GM19397 (cell line): Measurements from ENCODE around the gene CLDN22.

Source experiments
- ATAC-seq: cut with Tn5 transposase; IDR thresholded peaks from one replicate; pipeline ENCODE4 v1.9.1; 2021; ENCODE audit warnings: mild to moderate bottlenecking, moderate library complexity; ENCODE audit not compliant: unreplicated experiment

The CLDN22 gene

DNA sequence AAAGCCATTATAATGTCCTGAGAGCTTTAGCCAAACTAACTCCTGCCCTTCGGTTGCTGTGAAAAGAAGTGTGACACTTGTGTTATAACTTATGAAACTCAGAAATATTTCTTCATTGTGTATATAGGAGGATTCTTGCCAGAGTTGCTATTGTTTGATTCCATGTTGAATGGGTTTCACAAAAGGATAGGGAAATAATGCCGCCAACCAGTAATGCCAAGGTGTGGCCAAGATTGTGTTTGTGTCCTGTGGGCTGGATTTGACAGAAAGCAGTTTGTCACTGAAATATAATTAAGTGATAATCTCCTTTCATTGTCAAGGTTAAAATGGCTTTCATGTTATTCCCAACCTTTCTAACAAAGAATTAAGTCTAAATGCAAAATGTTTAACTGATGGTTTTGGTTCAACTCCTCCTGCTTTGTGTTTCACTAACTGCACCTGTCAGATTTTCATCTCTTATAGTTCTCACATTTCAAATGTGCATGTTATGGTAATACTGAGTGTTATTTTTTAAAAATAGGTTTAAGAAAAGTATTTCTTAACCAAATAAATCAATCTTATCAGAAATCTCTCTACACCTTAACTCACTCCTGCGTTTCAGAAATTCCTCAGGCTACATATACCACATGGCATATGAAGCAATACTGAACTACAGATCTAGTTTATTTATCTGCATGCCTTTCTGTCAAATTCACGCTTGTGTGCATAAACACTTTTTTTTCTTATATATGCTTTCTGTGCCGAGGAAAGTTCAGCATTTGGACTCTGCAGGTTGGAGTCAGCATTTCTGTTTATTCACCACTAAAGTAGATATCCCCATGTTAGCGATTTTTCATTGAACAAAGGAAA, at the start of gene CLDN22:
Gene CLDN22, minus strand, starts transcription at position 66 of the 849 bp plus-strand sequence. Its CDS starts 58 bp downstream, at position 8.
- ATAC-seq = no peak

DNA sequence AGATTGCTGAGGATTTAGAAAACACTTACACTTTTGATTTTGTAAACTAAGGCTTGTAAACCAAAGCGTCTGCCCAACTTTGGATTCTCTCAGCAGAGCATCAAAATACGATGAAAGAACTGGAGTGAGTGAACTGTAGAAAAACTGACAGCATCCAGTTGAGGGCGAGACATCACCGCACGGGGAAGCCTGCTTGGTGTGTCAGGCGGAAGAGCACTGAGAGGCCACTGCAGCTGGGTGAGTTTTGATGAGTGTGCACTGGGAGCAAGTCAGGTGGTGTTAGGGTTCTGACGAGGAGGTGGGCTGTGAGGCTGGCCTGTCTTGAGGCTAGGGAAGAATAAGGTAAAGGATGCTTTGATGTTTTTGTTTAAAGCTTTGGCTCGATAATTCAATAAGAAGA, 49.0 kb upstream of the CLDN22 start:
- ATAC-seq = no peak

DNA sequence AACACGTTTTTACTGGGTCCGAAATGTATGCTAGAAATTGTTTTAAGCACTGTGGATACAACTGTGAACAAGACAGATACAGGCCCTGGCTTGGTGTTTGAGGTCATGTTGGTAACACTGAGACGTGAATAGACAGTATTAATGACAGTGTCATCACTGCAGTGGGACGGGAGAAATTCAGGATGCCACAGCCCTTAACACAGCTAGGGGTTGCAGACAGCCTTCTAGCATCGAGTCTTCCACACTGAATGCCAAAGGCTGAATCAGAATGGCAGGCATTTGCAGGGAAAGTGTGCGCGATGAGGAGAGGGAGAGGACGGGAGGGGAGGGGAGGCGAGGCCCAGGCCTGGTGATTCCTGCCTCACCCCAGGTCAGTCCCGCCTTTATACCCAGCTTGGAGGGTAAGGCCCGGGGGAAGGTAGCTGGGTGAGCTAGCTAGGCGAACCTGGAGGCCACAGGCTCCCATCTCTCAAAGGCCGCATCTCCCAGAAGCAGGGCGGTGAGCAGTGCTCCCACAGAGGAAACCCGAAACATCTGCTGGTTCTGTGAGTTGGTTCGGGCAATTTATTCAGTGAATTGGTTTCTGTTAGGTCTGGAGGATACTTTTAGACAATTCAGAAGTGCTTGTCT, 46.2 kb upstream of the CLDN22 start:
- ATAC-seq = no peak

DNA sequence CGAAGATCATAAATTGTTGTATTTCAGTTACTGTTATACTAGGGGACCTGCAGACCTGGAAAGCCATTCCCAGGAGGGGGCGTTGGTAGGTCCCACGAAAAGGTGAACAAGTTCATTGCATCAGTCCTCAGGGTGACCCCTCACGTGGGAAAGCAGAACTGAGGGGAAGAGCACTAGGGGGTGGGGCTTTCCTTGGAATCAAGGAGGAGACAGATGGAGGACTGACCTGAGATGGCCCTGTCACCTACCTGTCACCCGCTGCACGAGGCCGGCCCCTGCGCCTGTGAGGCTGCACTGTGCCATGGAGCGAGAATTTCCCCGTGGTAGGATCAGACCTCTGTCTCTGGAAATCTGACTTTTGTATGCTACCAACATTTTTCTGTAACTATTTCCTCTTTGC, 43.9 kb upstream of the CLDN22 start:
- no peak for ATAC-seq

DNA sequence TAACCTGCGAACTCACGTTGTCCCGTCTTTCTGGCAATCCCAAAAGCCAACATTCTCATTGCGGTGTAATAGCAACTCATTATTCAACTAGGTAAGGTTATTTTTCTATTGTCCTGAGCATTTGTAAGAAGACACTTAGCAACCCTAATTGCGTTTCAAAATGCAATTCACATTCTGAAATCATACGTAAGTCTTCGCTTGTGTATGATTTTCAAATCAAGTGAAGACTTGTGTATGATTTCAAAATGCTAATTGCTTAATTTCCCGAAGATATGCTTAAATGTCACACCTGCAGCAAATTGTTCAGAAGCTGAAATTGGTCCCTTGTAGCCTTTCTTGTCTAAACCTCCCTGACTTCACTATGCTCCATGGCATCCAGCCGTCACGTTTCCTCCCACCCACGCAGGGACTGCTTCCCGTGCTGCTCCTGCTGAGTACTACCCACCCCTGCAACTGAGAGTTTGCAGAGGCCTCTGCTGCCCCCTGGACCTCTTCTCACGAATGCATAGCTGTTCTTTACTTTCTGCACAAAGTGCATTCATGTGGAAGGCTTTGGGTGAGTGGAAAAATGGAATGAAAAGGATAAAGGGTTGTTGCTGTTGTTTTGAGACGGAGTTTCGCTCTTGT, 43.0 kb upstream of the CLDN22 start:
- no peak for ATAC-seq

DNA sequence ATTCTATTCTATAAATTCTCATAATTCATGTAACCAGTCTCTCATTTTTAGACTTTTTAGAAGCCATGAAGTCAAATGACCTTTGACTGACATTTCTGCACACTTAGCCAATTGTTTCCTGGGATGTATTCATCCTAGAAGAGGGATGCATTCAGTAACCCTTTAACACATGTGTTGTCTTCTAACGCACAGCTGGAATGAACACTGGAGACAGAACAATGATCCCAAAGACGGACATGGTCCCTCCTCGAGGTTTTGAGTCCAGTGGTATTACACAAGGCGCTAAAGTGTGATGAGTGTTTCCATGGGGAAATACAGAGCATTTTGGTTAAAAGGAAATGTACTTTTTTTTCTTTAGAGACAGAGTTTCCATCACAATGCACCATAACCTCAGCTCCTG, 42.0 kb upstream of the CLDN22 start:
- no peak for ATAC-seq

DNA sequence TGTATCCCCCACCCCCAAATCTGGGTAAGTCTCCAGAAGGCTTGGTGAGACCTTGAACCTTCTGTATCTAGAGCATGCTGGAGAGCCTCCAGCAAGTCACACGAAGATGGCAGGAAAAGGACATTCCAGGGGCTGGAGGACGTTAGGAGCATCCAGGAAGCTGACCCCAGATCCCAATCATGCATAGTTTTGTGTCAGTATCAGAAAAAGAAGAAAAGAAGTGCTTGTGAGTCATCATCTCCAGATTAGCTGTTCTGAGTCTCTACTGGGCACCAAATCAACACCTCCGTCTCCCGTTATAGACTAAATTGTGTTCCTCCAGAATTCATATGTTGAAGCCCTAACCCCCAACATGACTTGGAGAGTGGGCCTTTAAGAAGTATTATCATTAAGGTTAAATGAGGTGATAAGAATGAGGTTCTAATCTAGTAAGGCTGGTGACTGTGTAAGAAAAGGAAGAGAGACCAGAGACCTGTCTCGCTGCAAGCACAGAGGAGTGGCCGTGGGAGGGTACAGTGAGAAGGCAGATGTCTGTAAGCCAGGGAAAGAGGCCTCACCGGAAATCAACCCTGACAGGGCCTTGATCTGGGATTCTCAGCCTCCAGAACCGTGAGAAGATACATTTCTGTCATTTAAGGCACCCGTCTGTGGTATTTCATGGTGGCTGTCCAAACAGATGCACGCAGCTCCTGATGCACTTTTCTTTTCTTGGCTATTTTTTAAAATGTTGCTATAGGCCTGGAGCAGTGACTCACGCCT, 40.3 kb upstream of the CLDN22 start:
- no peak for ATAC-seq

DNA sequence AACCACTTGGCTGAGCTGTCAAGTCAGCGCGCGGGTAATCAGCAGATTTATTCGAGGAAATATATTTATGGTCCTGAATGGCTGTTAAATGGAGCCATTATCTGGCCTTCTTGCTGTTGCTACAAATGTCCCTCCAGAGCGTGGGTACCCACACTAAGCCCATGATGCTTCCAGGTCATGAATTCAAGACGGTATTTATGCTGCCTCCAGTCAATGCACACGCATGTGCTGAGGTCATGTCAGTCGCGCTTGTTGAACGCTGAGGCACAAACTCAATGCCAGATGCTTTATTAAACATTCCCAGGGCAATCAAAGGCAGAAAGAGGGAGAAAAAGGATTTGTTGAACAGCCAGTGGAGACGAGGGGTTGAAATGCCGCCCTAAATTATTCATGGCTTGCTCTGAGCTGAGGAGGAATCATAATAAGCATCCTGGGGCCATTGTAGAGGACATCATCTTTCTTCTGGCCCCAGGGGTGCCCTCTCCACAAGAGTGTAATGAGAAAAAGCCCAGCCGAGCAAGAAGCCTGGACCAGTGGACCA, 38.2 kb upstream of the CLDN22 start:
- no peak for ATAC-seq

DNA sequence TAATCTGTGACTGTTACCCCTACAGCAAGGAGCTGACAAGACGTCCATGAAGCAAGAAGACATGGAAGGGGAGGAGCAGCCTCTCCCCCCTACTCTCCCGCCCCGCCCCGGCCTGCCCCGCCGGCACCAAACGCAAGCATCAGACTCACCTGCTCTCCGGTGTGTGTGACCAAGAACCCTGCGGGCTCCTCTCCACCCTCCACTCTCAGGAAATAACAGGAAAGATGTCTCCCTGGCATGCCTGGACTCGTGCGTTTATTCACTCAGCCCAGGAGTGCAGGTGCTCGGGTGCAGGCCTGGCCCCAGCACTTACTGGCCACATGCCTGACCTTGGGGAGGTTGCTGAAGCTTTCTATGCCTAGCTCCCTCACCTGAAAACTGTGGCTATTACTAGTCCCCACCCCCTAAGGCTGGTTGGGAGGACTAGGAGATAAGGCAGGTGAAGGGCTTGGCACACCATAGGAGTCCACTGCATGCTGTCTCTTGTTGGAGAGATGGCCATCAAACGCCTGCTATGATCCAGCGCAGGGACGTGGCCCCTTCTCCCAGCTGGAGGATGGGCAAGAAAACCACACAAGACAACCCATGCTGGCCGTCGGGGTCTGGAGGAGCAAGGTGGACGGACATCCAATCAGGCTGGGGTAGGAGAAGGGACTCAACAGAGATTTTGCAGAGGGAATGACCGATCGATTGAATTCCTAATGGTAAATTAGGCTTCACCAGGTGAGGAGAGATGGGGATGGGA, 37.0 kb upstream of the CLDN22 start:
- ATAC-seq = no peak

DNA sequence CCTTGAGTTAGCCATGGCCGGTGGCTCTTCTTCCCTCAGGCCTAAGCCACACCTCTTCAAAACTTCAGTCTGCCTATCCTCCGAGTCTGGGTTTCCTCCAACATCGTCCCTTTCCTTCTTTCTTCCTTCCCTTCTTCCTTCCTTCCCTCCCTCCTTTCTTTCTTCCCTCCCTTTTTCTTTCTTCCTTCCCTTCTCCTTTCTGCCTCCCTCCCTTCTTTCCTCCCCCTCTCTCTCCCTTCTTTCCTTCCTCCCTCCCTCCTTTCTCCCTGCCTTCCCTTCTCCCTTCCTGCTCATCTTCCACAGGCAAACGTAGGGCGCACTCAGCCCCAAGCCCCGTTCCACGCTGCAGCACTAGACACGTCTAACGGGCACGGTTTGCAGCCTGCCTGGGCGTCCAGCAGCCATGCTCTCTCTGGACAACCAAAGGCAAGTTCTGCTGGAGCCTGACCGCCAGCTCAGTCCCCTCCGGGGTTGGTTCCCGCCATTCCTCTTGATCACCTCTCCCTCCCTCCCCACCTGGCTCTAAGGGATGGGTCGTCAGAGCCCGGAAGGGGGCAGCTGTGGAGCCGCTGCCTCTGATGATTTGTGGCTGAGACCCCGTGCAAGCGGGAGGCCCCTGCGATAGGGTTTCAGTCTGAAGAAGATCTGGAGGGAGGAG, 36.2 kb upstream of the CLDN22 start:
- no peak for ATAC-seq

DNA sequence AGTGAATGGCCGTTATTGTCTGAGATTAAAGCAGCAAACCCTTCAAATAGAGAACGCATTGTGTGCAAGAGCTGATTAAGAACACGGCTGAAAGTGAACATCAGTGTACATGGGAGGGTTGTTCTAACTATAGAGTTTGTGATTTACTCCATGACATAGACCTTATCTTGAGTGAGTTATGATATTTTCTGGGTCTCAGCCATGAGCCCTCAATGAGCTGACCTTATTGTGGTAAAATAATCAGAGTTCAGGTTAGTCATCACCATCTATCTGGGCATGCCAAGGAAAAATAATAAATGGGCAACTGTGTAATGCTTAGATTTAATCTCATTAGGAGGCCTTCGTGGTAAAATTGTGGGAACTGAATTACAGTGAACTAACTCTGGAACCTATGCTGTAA, 35.3 kb upstream of the CLDN22 start:
- ATAC-seq = no peak

DNA sequence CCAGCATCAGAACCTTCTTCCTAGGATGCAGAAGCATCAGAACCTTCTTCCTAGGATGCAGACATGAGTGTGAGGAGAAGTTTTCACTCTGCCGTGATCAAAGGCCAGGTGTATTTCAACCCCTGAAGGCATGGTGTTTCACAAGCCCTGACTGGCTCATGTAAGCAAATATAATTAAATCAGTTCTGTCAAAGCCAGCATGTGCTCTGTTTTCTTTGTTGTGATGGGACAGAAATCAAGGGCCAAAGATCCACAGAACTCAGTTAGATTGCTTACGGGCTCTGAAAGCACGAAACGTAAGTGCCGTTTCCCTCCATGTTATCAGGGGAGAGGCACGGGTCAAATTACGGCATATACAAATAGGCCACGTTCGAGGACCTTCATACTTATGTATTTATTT, 34.1 kb upstream of the CLDN22 start:
- ATAC-seq = no peak

DNA sequence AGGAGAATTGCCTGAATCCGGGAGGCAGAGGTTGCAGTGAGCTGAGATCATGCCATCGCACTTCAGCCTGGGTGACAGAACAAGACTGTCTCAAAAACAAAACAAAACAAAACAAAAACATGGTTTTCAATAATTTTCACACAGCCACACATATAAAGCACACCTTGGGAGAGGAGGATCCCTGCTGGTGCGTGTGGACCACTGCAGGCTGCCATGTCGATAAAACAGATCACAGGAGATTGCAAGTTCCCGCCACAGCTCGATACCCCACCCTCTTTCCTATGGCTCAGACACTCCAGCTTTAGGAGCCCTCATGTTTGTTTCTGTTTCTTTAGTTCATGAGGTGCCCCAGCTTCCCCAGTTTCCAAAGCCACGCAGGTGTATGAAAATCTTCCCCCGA, 33.5 kb upstream of the CLDN22 start:
- no peak for ATAC-seq

DNA sequence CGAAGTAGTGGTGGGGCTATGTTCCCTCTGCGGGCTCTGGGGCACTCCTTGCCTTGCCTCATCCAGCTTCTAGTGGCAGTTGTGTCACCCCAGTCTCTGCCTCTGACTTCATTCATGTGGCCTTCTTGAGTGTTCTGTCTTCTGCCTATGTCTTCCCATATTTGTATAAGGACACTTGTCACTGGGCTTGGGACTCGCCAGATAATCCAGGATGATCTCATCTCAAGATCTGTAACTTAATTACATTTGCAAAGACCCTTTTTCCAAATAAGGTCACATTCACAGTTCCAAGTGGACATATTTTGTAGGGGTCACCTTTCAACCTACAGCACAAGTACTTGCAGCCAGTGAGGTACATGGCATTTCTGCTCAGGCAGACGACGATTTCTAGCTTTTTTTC, 32.5 kb upstream of the CLDN22 start:
- ATAC-seq = no peak

DNA sequence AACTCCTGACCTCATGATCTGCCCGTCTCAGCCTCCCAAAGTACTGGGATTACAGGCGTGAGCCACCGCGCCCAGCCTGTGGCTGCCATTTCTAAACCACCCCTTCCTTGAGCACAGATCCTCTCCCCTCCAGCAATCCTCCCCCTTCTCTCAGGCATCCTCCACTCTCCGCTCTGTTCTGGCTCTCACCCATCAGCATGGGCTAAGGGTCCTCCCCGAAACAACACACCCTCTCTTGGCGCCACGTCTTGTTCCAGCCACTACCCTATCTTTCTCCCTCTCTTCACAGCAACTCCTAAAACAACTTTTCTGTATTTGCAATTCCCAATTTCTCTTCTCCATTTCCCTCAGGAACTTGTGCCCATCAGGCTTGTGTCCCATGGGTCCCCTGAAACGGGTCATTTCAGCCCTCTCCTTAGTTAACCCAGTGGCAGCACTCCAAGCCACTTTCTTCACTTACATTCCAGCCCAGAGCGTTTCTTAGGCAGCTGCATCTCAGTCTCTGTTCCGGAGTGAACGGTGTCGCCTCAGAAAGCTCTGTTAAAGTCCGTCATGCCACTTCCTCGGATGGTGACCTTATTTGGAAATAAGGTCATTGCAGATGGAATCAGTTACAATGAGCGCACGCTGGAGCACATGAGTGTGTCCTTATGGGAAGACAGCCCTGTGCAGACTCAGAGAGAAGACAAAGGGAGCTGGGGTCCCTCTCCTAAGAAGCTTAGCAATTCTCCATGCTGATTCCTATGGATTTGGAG, 30.4 kb upstream of the CLDN22 start:
- no peak for ATAC-seq

DNA sequence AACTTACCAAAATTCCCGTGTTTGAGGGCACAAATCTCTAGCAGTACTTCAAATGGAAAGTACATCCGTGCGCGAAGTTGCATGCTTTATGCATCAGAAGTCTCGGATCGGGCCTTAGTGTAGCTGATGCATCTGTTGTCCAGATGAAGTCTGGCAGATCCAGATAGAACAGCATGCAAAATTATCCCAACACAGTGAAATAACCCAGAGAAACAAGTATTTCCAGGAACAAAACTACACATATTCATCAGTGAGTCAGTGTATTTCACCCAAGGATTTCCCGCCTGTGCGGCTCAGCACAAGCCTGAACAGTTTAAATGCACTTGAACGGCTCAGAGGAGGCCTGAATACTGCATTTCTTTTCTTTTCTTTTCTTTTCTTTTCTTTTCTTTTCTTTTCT, 29.6 kb upstream of the CLDN22 start:
- no peak for ATAC-seq

DNA sequence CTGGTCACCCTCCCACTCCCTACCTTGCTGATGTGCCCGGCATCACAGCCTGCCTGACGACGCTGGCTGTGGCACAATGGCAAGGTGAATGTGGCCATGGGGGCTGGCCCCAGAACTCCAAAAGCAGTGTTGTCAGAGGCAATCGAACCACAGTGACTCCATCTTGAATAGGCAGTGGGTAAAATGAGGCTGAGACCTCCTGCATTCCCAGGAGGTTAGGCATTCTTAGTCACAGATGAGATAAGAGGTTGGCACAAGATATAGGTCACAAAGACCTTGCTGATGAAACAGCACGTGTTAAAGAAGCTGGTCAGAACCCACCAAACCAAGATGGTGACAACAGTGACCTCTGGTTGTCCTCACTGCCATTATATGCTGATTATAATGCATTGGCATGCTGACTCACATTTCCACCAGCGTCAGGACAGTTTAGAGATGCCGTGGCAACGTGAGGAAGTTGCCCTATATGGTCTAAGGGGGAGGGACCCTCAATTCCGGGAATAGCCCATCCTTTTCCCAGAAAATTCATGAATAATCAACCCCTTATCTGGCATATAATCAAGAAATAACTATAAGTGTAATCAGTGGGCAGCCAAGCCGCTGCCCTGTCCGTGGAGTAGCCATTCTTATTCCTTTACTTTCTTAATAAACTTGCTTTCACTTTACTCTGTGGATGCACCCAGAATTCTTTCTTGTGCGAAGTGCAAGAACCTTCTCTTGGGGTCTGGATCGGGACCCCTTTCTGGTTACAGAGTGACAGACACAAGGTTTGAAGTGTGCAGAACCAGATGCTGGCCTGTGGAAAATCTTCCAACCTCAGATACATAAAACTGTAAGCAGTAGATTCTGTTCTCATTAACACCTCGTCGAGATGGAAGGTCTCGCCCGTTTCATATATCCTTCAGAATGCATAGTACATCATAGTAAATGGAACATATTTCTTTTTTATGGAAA, 28.9 kb upstream of the CLDN22 start:
- no peak for ATAC-seq

DNA sequence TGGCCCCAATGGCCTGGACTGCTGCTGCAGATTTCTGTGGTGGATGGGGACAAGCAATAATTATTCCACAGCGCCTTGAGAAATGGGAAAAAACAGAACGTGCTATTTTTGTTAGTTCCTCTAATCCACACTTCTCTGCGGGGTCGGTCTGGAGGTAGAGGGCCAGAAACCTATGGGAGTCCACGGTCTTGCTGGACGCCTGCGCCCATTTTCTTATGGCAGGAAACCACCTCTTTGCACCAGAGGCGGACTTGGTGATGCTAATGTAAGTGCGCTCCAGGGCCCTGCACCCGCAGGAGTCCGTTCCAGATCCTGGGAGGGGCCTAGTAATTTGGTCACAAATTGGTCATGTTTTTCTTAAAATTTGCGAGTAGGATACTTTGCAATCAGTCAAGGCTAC, 28.1 kb upstream of the CLDN22 start:
- no peak for ATAC-seq
